ENCODE results near the gene MNT. TPM values are rescaled to one million over a fixed set of nuclear protein-coding genes. Genes with fewer than 3 reads are reported as not detected.

Gene MNT
- polyA plus RNA-seq, 12 donors: 9.5 to 26.0 (median 14.5) TPM; not detected in 1

DNA sequence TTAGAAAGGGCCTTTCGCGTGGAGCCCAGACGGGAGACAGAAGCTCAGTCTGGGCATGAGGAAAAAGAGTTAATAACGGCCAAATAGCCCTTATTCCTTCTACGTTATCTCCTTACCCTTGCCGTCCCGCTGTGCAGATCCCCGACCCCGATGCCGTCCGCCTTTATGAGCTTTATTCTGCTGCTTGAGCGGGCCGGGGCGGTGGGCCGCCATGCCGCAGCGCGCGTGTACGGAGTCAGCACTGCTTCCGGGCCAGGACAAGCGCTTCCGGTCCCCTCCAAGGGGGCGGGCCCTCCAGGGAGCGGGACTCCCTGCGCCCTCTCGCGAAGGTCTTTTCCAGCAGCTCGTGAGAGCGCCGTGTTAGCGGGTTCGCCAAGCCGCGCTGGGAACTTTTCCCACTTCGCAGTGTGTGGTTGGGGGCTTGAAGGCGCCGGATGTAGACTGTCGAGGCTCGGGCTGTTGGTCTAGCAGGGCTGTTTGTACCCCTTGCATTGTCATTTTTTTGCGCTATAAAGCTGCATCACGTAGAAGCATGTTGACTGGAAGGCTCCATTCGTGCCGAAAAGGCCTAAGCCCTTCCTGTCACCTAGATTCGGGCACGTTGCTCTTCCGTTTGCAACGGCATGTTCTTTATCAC is 64.5 kb downstream of the MNT start, which contains the start of gene TSR1:
TSR1 (minus strand) TSS at position 243 of the 637 bp plus-strand sequence; CDS start at position 213, 30 bp downstream.
- peak; percentile 93 for DNase-seq

DNA sequence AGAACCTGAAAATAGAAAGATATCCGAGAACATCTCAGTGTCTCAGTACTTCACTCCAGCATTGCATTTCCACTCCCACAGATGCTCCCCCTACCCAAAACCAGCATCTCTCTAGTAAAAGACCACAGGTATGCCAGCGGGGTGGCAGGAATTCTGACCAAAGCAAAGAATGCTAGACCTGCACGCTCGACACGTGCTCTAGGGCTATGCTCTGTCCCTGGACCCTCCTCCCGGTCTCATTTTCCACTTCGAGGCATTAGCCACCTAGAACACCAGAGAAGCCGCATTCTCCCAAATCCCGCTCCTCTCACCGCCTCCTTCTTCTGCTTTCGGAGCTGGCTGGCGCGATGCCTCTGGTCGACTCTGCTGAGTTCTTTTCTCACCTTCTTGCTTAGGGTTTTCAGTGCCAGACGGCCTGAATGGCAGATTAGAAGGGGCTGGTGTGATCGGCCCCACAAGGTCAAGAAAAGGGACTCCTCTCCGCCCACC is 65.1 kb downstream of the MNT start:
- DNase-seq: no peak

Other genes starting within 250 kb of the MNT start
- 10 to 100 TPM in 11 of 12 donors, not detected in 1; 12.2 to 33.6 (median 18.2) TPM for gene SMG6, start 97.3 kb downstream of the MNT start, polyA plus RNA-seq (ENCODE audit: insufficient read length in 12 of 12)
- gene SRR, start 97.1 kb downstream of the MNT start, polyA plus RNA-seq (ENCODE audit: insufficient read length in 12 of 12): 10 to 100 TPM in 11 of 12 donors, not detected in 1; 14.2 to 46.0 (median 20.7) TPM
- gene TSR1, start 64.6 kb downstream of the MNT start, polyA plus RNA-seq (ENCODE audit: insufficient read length in 12 of 12): 10 to 100 TPM in 11 of 12 donors, not detected in 1; 26.7 to 41.9 (median 38.8) TPM
- 10 to 100 TPM in 11 of 12 donors, not detected in 1; 34.4 to 71.3 (median 39.9) TPM for gene SGSM2, start 63.6 kb downstream of the MNT start, polyA plus RNA-seq (ENCODE audit: insufficient read length in 12 of 12)
- 10 to 100 TPM; 10.8 to 74.4 (median 23.7) TPM for gene METTL16, start 110.8 kb upstream of the MNT start, polyA plus RNA-seq (ENCODE audit: insufficient read length in 12 of 12)
- gene PAFAH1B1, start 192.6 kb upstream of the MNT start, polyA plus RNA-seq (ENCODE audit: insufficient read length in 12 of 12): 100 to 1,000 TPM in 8 of 12 donors, 10 to 100 TPM in 3, not detected in 1; 70.3 to 131 (median 108) TPM

Data from muscle of arm (tissue), 12 donors.